K562 (cell line): ENCODE measurements around the gene DNAJC6. TPM values are rescaled to one million over a fixed set of nuclear protein-coding genes. Genes with fewer than 3 reads are reported as not detected.

Experiments used
- ATF3 ChIP-seq, 2 experiments: fragments of 450-650 bp in 1 of 2; sonication (generic) in 1 of 2; formaldehyde crosslinking in 1 of 2; IDR thresholded peaks in 1 of 2; conservative IDR thresholded peaks in 1 of 2; 2 replicates each; pipeline versions ENCODE4 v1.6.1 to v1.8.1; 2016 to 2023; ENCODE audit warnings: mild to moderate bottlenecking in 2 of 2, moderate library complexity in 2 of 2, inconsistent platforms in 1 of 2, missing genetic modification reagents in 1 of 2
- BRF1 ChIP-seq: IDR thresholded peaks from 3 replicates; pipeline ENCODE4 v1.6.1; 2011; ENCODE audit warnings: borderline replicate concordance, mild to moderate bottlenecking; ENCODE audit not compliant: insufficient read length; ENCODE audit errors: extremely low read depth
- CHD1 ChIP-seq: fragments of 200-600 bp; sonication (generic); IDR thresholded peaks from one replicate; pipeline ENCODE4 v1.6.1; 2012; ENCODE audit warnings: mild to moderate bottlenecking, moderate library complexity, low read length, inconsistent platforms
- HDGF ChIP-seq: fragments of 450-650 bp; IDR thresholded peaks from 2 replicates; pipeline ENCODE4 v1.6.1; 2016
- KAT2B ChIP-seq: IDR thresholded peaks from one replicate; pipeline ENCODE4 v1.6.1; 2012; ENCODE audit warnings: low read depth, mild to moderate bottlenecking, control low read depth, inconsistent platforms, low read length, moderate library complexity
- PATZ1 ChIP-seq: fragments of 250-450 bp; sonication (Bioruptor Pico); IDR thresholded peaks from 2 replicates; pipeline ENCODE4 v1.5.0; 2020; ENCODE audit warnings: mild to moderate bottlenecking, borderline replicate concordance
- PHB2 ChIP-seq: fragments of 450-650 bp; IDR thresholded peaks from 2 replicates; pipeline ENCODE4 v1.6.1; 2017; ENCODE audit warnings: low read depth
- RAD51 ChIP-seq: fragments of 450-650 bp; IDR thresholded peaks from 2 replicates; pipeline ENCODE4 v1.7.1; 2016; ENCODE audit warnings: low read depth, mild to moderate bottlenecking, borderline replicate concordance
- REST ChIP-seq, 2 experiments: fragments of 450-650 bp; formaldehyde crosslinking in 1 of 2; IDR thresholded peaks; 2 replicates each; pipeline versions ENCODE4 v1.4.0 to v1.6.1; 2014 to 2020; ENCODE audit warnings: mild to moderate bottlenecking in 2 of 2, borderline replicate concordance in 1 of 2, low read depth in 1 of 2
- SAFB2 ChIP-seq: fragments of 200-400 bp; formaldehyde crosslinking; IDR thresholded peaks from 2 replicates; pipeline ENCODE4 v1.6.1; 2018; ENCODE audit warnings: borderline replicate concordance, low read length, low read depth, moderate library complexity; ENCODE audit not compliant: severe bottlenecking
- ZNF280B ChIP-seq: fragments of 250-450 bp; sonication (Bioruptor Pico); IDR thresholded peaks from 2 replicates; pipeline ENCODE4 v1.5.1; 2021; ENCODE audit warnings: mild to moderate bottlenecking
- ZNF3 ChIP-seq: fragments of 250-450 bp; sonication (Bioruptor Pico); IDR thresholded peaks from 2 replicates; pipeline ENCODE4 v1.5.0; 2021; ENCODE audit warnings: mild to moderate bottlenecking, moderate library complexity
- ZNF764 ChIP-seq: fragments of 250-450 bp; sonication (Bioruptor Pico); IDR thresholded peaks from 2 replicates; pipeline ENCODE4 v1.4.0; 2020; ENCODE audit warnings: low read depth, mild to moderate bottlenecking, moderate library complexity
- ZNF778 ChIP-seq: fragments of 450-650 bp; formaldehyde crosslinking; IDR thresholded peaks from 2 replicates; pipeline ENCODE4 v1.4.0; 2020; ENCODE audit warnings: mild to moderate bottlenecking, moderate library complexity
- polyA plus RNA-seq, 8 experiments: library from polyadenylated mRNA; depleted of rRNA in 4 of 8; stranded (reverse) in 5 of 8; unstranded in 3 of 8; fragments of >200 nt; fragmentation: Nextera tagmentation in 2 of 8; fragmentation: Illumina TruSeq in 1 of 8; extraction: Ambion mirVana in 2 of 8; extraction: Trizol in 1 of 8; gene quantifications; 2 replicates each; pipeline versions ENCODE4 v1.2.1 to v1.2.3, GENCODE V29; 2011 to 2014; ENCODE audit warnings: inconsistent platforms in 1 of 8, missing spikeins in 1 of 8
- total RNA-seq, 7 experiments: library from RNA; depleted of rRNA in 6 of 7; stranded (reverse); fragments of >200 nt in 6 of 7; fragmentation: Illumina TruSeq in 2 of 7; extraction: Trizol in 2 of 7; gene quantifications; 2 replicates each; pipeline versions ENCODE4 v1.2.1 to v1.2.3, GENCODE V29; 2011 to 2021; ENCODE audit warnings: low replicate concordance in 1 of 7

DNAJC6 gene
- total and polyA plus RNA-seq, 9 of the 15 experiments (the other 6 are each of a cell fraction or from before 2014, with no cell fraction given) = 6.7 to 78.7 (median 28.0) TPM

GRCh38 chr1:65310078-65310587, 790 bp downstream of the DNAJC6 start (continued):
- TF ChIP-seq ATF3 (IDR thresholded peaks at IDR 0.05) (no peak), ATF3 (CRISPR knock-in tag; conservative IDR thresholded peaks at IDR 0.05) (no peak), SAFB2 (no peak), BRF1 (no peak), PHB2 (no peak), HDGF (no peak), REST (IDR thresholded peaks at IDR 0.05; ENCODE audit: borderline replicate concordance) (no peak), REST (CRISPR knock-in tag; IDR thresholded peaks at IDR 0.05; ENCODE audit: low read depth) (no peak), CHD1 (no peak), ZNF778 (CRISPR knock-in tag) (no peak), ZNF3 (no peak), RAD51 (no peak), ZNF280B (CRISPR knock-in tag) (no peak), PATZ1 (CRISPR knock-in tag) (no peak), KAT2B (no peak), ZNF764 (CRISPR knock-in tag) (no peak)
